Motor neuron (in vitro differentiated cells): ENCODE data around the gene PROM1. TPM values are rescaled to one million over a fixed set of nuclear protein-coding genes. Genes with fewer than 3 reads are reported as not detected.

ENCODE experiments used
- ATAC-seq, 8 experiments: fragments of 200-7000 bp; cut with Tn5 transposase; replicated peaks in 6 of 8; 2 replicates each; pipeline ENCODE4 v1.8.0; 2021; ENCODE audit warnings: mild to moderate bottlenecking in 8 of 8, moderate library complexity in 8 of 8
- H3K27ac ChIP-seq, 2 donors: fragments of 250-450 bp; sonication (Bioruptor Pico); 2 replicates each; pipeline ENCODE4 v1.9.0; 2021; ENCODE audit warnings: antibody characterized with exemption in 2 of 2, mild to moderate bottlenecking in 2 of 2, moderate library complexity in 1 of 2
- H3K4me1 ChIP-seq, 2 donors: fragments of 250-450 bp; sonication (Bioruptor Pico); replicated peaks in 1 of 2; 2 replicates each; pipeline ENCODE4 v1.6.1; 2021; ENCODE audit warnings: antibody characterized with exemption in 2 of 2, mild to moderate bottlenecking in 2 of 2, moderate library complexity in 1 of 2
- H3K4me3 ChIP-seq, 5 donors: fragments of 250-450 bp; sonication (Bioruptor Pico); 2 replicates each; pipeline ENCODE4 v1.9.0; 2021; ENCODE audit warnings: antibody characterized with exemption in 5 of 5, mild to moderate bottlenecking in 5 of 5, moderate library complexity in 4 of 5
- WGBS, 10 experiments: fragments of 450-650 bp; shearing (Covaris generic); methylation state at CpG; one replicate each; pipeline ENCODE4 v1.0.0; 2022; 5-methylcytosine and 5-hydroxymethylcytosine counted together
- in situ Hi-C, 9 experiments: fragments of 400-800 bp; cut with MboI; loops; one replicate each; pipeline ENCODE4 v1.15.0; 2021; ENCODE audit warnings: low sequenced_read_pairs in 9 of 9, low pct_unique_long_range_greater_than_20kb in 2 of 9; ENCODE audit not compliant: unreplicated experiment in 9 of 9
- total RNA-seq, 8 experiments: library from RNA; unstranded; fragments of 300-600 nt; gene quantifications; 2 replicates each; pipeline versions ENCODE4 v1.2.3 to v1.2.4, GENCODE V29; 2022

PROM1 gene
- total RNA-seq, 8 experiments from 2014 or later, result 1.8 to 45.1 (median 10.1) TPM; not detected in 1

DNA sequence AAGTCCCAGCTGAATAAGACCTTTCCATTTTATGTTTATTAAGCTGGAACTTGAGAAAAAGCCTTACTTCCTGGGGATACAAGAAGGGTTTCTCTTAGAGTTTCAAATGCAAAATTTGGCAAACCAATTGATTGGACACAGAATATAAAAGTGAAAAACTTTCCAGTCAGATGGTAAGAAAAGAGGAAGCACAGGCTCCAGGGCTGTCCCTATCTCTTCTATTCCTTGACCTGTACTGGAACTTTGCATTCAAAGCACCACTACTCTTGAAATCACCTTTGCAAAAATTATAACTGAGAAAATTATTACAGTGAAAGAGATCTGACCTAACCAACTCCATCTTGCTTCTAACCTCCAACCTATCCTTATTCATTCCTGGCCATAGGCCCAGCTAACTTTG lies 11.7 kb downstream of the PROM1 start:
- in situ Hi-C loops, result no loop called here
- H3K4me3 ChIP-seq, result no peak overlapping the region
- H3K4me1 ChIP-seq, result peaks cover 0 to 10% of the 10 kb centered on the region in 2 donors
- no peak overlapping the region for H3K27ac ChIP-seq
- ATAC-seq, result no peak

- WGBS, 10 experiments, result 50 to 100% (median 92%) methylated on average over 1 to 3 of the region's 3 CpGs; no CpG with 5 or more reads in 2 of the 10 experiments
- ATAC-seq, result peak in 1 of 8 experiments; percentile 13
- in situ Hi-C loops, result no loop called here
- Histone ChIP-seq H3K4me3 (no peak overlapping the region), H3K4me1 (peaks cover 0 to 10% of the 10 kb centered on the region in 2 donors), H3K27ac (no peak overlapping the region)
Observed at GRCh38 chr4:16070203-16070602, 13.6 kb downstream of the PROM1 start.

GRCh38 chr4:16067515-16067914 lies 16.3 kb downstream of the PROM1 start:
- ATAC-seq, result no peak

DNA sequence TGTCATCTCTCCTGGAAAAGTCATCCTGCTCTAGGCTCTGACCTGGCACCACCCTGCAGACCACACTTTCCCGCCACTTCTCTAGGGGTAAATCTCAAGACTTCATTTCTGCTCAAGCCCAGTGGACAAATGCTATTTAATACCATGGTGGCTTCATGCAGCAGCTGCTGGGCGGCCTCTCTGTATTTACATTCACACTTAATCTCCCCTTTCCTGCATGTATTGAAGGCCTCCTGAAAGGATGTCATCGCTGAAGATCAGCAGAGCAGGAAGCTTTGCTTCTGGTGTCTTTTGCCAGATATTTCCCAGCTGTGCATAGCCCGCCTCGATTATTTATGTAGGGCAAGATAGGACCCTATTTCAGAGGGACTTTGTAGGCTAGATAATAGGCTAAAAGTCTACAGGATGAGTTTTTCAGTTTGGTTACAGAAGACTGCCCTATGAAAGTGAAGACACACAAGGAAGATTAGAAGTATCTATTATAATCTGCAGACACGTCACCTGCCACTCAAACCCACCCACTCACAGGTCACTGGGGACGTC lies 17.2 kb downstream of the PROM1 start:
- WGBS, 10 experiments, result 50 to 100% (median 93%) methylated on average over 2 to 7 of the region's 7 CpGs; no CpG with 5 or more reads in 3 of the 10 experiments
- in situ Hi-C loops, result no loop called here
- H3K4me3 ChIP-seq, result no peak overlapping the region
- ATAC-seq, result no peak
- H3K27ac ChIP-seq, result no peak overlapping the region
- peaks cover 0 to 7% of the 10 kb centered on the region in 2 donors for H3K4me1 ChIP-seq

More at GRCh38 chr4:16067515-16067914, 16.3 kb downstream of the PROM1 start:
- 44 to 96% (median 79%) methylated on average over 2 to 10 of the region's 12 CpGs; no CpG with 5 or more reads in 4 of the 10 experiments for WGBS, 10 experiments
- Histone ChIP-seq H3K4me1 (peaks cover 0 to 7% of the 10 kb centered on the region in 2 donors), H3K4me3 (no peak overlapping the region), H3K27ac (no peak overlapping the region)
- in situ Hi-C loops, result no loop called here

GRCh38 chr4:16065066-16065465 lies 18.8 kb downstream of the PROM1 start:
- Histone ChIP-seq H3K4me3 (no peak overlapping the region), H3K4me1 (no peaks in the 10 kb centered on the region), H3K27ac (no peak overlapping the region)
- no peak for ATAC-seq
- 20 to 50% methylated on average over 1 of the region's 1 CpG; no CpG with 5 or more reads in 8 of the 10 experiments for WGBS, 10 experiments
- in situ Hi-C loops, result no loop called here

- in situ Hi-C loops, result no loop called here
- Histone ChIP-seq H3K4me1 (peaks cover 4 to 9% of the 10 kb centered on the region in 2 donors), H3K4me3 (no peak overlapping the region), H3K27ac (no peak overlapping the region)
- WGBS, 10 experiments, result 14 to 100% (median 89%) methylated on average over 1 to 2 of the region's 2 CpGs
- no peak for ATAC-seq
Observed at GRCh38 chr4:16062601-16063000, 21.2 kb downstream of the PROM1 start.

GRCh38 chr4:16056681-16057385 lies 27.0 kb downstream of the PROM1 start:
- peak overlapping the region in 1 of 2 donors; percentile 46 for H3K27ac ChIP-seq
- peak in 5 of 8 experiments; percentile 84 to 91 (median 87) for ATAC-seq
- no peak overlapping the region for H3K4me3 ChIP-seq
- peaks cover 21 to 23% of the 10 kb centered on the region in 2 donors for H3K4me1 ChIP-seq
- in situ Hi-C loops, result no loop called here
- WGBS, 10 experiments, result 36 to 65% (median 56%) methylated on average over 4 to 11 of the region's 11 CpGs

DNA sequence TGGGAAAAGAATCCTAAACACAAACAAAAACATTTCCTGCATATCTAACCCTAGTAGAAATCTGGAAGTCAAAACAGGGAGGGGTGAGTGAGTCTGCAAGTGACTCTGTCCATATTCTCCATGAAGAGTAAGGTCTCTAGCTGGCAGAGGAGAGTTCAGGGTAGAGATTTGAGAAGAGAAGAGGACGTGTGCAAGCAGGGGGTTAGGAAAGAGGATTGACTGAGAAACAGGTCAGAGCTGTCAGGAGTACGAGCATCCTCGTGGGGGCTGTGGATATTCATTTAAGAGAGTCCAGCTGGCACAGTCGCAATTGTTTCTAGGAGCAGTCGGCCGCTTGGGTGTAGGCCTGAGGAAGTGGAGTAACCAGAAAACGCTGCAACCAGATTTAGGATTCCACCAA lies 27.9 kb downstream of the PROM1 start:
- peak in 1 of 8 experiments; percentile 71 for ATAC-seq
- Histone ChIP-seq H3K4me1 (peaks cover 21 to 23% of the 10 kb centered on the region in 2 donors), H3K27ac (no peak overlapping the region), H3K4me3 (no peak overlapping the region)
- in situ Hi-C loops, result no loop called here
- 17 to 100% (median 80%) methylated on average over 1 to 6 of the region's 7 CpGs; no CpG with 5 or more reads in 2 of the 10 experiments for WGBS, 10 experiments

- in situ Hi-C loops, result no loop called here
- Histone ChIP-seq H3K4me1 (peaks cover 21 to 23% of the 10 kb centered on the region in 2 donors), H3K27ac (no peak overlapping the region), H3K4me3 (no peak overlapping the region)
- 43 to 97% (median 89%) methylated on average over 2 to 7 of the region's 7 CpGs; no CpG with 5 or more reads in 1 of the 10 experiments for WGBS, 10 experiments
- ATAC-seq, result no peak
Observed at GRCh38 chr4:16055471-16055870, 28.4 kb downstream of the PROM1 start.

GRCh38 chr4:16052939-16053338 lies 30.9 kb downstream of the PROM1 start:
- no peak overlapping the region for H3K27ac ChIP-seq
- no peak overlapping the region for H3K4me3 ChIP-seq
- 17 to 100% (median 88%) methylated on average over 1 to 2 of the region's 2 CpGs; no CpG with 5 or more reads in 1 of the 10 experiments for WGBS, 10 experiments
- in situ Hi-C loops, result no loop called here
- peaks cover 23 to 24% of the 10 kb centered on the region in 2 donors for H3K4me1 ChIP-seq
- ATAC-seq, result no peak

DNA sequence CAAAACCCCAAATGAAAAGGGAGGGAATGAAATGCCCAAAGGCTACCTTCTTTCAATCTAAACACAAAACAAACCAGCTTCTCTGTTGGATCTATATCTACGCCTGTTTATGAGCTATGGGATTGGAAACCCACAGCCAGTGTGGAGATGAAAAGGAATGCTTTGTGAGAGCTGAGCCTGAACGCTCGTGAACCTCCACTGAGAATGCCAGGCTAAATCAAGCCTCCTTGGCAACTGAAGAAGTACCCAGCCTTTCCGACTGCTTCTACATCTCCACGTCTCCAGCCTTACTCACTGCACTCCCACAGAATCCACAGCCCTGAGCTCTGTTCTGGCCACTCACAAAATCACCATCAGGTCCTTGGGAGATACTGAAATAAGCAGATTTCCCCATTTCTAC lies 31.8 kb downstream of the PROM1 start:
- in situ Hi-C loops, result no loop called here
- H3K4me3 ChIP-seq, result no peak overlapping the region
- peak in 1 of 8 experiments; percentile 66 for ATAC-seq

DNA sequence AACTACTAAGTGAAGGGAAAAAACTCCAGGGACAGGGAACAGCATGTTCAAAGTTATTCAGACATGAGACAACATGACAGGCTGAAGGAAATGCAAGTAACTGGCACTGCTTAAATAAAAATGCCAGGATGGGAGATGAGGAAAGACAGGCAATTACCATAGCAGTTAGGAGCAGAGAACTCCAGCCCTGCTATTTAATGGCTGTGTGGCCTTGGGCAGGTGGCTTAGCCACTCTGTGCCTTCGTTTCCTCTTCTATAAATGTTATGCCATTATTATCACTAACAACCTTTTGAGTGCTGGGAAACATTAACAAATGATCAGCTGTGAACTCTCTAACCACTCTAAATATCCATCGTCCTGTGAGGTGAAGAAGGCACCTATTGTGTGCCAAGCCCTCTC lies 32.7 kb downstream of the PROM1 start:
- in situ Hi-C loops, result no loop called here
- no peak for ATAC-seq
- H3K27ac ChIP-seq, result no peak overlapping the region
- no peak overlapping the region for H3K4me3 ChIP-seq
- H3K4me1 ChIP-seq, result peaks cover 5 to 7% of the 10 kb centered on the region in 2 donors
- 24 to 100% (median 94%) methylated on average over 1 to 2 of the region's 2 CpGs; no CpG with 5 or more reads in 6 of the 10 experiments for WGBS, 10 experiments

More for the DNA sequence above, 31.8 kb downstream of the PROM1 start:
- WGBS, 10 experiments, result 67 to 92% (median 87%) methylated on average over 1 to 5 of the region's 5 CpGs; no CpG with 5 or more reads in 5 of the 10 experiments
- Histone ChIP-seq H3K27ac (no peak overlapping the region), H3K4me1 (peaks cover 13 to 15% of the 10 kb centered on the region in 2 donors)

DNA sequence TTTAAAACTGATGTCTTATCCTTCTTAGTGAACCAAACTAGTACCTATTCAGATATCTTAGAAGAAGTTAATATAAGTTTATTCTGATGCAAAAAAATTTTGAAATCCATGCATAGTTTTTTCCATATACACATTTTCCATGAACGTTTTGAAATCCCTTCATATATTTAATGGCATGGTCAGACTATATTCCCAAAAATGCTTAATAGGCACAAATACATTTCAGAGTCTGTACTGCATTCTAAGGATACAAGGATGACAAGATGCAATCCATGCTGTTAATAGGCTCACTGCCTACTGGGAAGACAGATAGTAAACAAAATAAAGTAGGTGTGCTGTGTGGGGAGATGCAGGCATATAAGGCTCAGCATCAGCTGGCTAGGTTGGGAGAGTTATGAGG lies 33.2 kb downstream of the PROM1 start:
- WGBS, 10 experiments, result 0 to 100% (median 85%) methylated on average over 1 of the region's 1 CpG
- ATAC-seq, result no peak
- Histone ChIP-seq H3K4me3 (no peak overlapping the region), H3K27ac (no peak overlapping the region), H3K4me1 (peaks cover 3 to 7% of the 10 kb centered on the region in 2 donors)
- in situ Hi-C loops, result no loop called here
